Measurements from ENCODE around the gene TUBAL3. TPM values are rescaled to one million over a fixed set of nuclear protein-coding genes. Genes with fewer than 3 reads are reported as not detected.

The TUBAL3 gene
- total and polyA plus RNA-seq, 2 donors (not counting 1 experiment from before 2014, with no cell fraction given), result not detected

DNA sequence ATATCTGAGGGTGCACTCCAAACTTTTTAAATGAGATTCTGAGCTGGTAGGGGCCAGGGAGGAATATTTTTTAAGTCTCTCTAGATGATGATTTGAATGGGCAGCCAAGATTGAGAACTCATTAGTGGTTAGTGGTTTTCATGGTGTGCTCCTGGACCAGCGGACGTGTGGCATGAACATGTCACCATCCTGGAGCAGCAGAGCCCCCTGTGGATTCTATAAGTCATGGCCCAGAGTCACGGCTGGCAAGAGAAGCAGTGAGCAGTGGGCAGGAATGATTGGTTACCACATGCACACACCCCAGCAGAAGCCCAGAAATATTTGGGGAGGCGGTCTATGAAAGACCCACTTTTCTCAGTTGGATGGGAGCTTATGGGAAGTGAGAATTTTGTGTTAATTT lies 61.1 kb downstream of the TUBAL3 start:
- no peaks in the 10 kb centered on the region for H4K20me1 ChIP-seq (ENCODE audit: control insufficient read depth, extremely low read depth, insufficient read depth, low read length)
- peak in 1 of 2 donors; percentile 2 for DNase-seq (ENCODE audit: low read depth in 2 of 2)
- H3K9me3 ChIP-seq (ENCODE audit: control insufficient read depth, insufficient read depth, low read depth, low read length), result no peaks in the 10 kb centered on the region
- no peak overlapping the region for H3K9ac ChIP-seq (ENCODE audit: insufficient read depth, low read length)
- no peaks in the 10 kb centered on the region for H3K36me3 ChIP-seq (ENCODE audit: control insufficient read depth, insufficient read depth, low read length)
- no peak overlapping the region for H2AFZ ChIP-seq (ENCODE audit: low read length)
- H3K27ac ChIP-seq (ENCODE audit: insufficient read depth, low read length), result no peak overlapping the region
- TF ChIP-seq EZH2 (IDR thresholded peaks at IDR 0.05; ENCODE audit: low read length, missing control alignments), result no peak
- TF ChIP-seq, protein P1, sequence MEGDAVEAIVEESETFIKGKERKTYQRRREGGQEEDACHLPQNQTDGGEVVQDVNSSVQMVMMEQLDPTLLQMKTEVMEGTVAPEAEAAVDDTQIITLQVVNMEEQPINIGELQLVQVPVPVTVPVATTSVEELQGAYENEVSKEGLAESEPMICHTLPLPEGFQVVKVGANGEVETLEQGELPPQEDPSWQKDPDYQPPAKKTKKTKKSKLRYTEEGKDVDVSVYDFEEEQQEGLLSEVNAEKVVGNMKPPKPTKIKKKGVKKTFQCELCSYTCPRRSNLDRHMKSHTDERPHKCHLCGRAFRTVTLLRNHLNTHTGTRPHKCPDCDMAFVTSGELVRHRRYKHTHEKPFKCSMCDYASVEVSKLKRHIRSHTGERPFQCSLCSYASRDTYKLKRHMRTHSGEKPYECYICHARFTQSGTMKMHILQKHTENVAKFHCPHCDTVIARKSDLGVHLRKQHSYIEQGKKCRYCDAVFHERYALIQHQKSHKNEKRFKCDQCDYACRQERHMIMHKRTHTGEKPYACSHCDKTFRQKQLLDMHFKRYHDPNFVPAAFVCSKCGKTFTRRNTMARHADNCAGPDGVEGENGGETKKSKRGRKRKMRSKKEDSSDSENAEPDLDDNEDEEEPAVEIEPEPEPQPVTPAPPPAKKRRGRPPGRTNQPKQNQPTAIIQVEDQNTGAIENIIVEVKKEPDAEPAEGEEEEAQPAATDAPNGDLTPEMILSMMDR (conservative IDR thresholded peaks at IDR 0.05 in 1 of 2, IDR thresholded peaks at IDR 0.05 in 1 of 2; ENCODE audit: low read depth in 1 of 2, low read length in 2 of 2), result no peak
- H3K4me2 ChIP-seq (ENCODE audit: extremely low read depth, insufficient read depth, low read length), result no peak overlapping the region
- H3K79me2 ChIP-seq (ENCODE audit: control insufficient read depth, insufficient read depth, low read length), result no peaks in the 10 kb centered on the region
- no peaks in the 10 kb centered on the region for H3K27me3 ChIP-seq (ENCODE audit: control insufficient read depth, insufficient read depth, low read length)
- H3K4me1 ChIP-seq (ENCODE audit: control insufficient read depth, extremely low read depth, insufficient read depth, low read length), result no peaks in the 10 kb centered on the region
- no peak overlapping the region for H3K4me3 ChIP-seq (replicated peaks in 1 of 4; ENCODE audit: control extremely low read depth in 1 of 4, insufficient read depth in 1 of 4, low read depth in 3 of 4, low read length in 4 of 4)

Other genes starting within 250 kb of the TUBAL3 start
- not detected in 2 replicates for gene AKR1C8, start 219.7 kb downstream of the TUBAL3 start, total RNA-seq
- not detected in 2 replicates for gene AKR1C8, start 219.7 kb downstream of the TUBAL3 start, polyA plus RNA-seq
- not detected in 2 replicates for gene AKR1C4, start 208.0 kb downstream of the TUBAL3 start, total RNA-seq
- not detected in 2 replicates for gene AKR1C4, start 208.0 kb downstream of the TUBAL3 start, polyA plus RNA-seq
- not detected in 2 replicates for gene UCN3, start 39.9 kb downstream of the TUBAL3 start, total RNA-seq
- gene UCN3, start 39.9 kb downstream of the TUBAL3 start, polyA plus RNA-seq, result not detected in 2 replicates
- 32.1 and 45.4 TPM in 2 replicates for gene NET1, start 7.7 kb upstream of the TUBAL3 start, total RNA-seq
- gene NET1, start 7.7 kb upstream of the TUBAL3 start, polyA plus RNA-seq, result 7.2 and 24.8 TPM in 2 replicates
- not detected in 2 replicates for gene CALML5, start 94.7 kb upstream of the TUBAL3 start, total RNA-seq
- gene CALML5, start 94.7 kb upstream of the TUBAL3 start, polyA plus RNA-seq, result not detected in 2 replicates
- not detected in 2 replicates for gene CALML3, start 120.1 kb upstream of the TUBAL3 start, total RNA-seq
- not detected in 2 replicates for gene CALML3, start 120.1 kb upstream of the TUBAL3 start, polyA plus RNA-seq

All from fibroblast of lung (primary cell).